ENCODE results near the gene SCN1B.
"Not testable (repeated sequence)": the region's sequence is repeated elsewhere in the genome, so short reads cannot be mapped to it uniquely, and the experiment has no call there.

The SCN1B gene

GRCh38 chr19:35048911-35049411 lies 18.7 kb downstream of the SCN1B start:
- FAIRE-seq (no peak), DNase-seq (ENCODE audit: extremely low spot score, insufficient read length, low read depth) (no peak)

- DNase-seq (ENCODE audit: extremely low spot score, insufficient read length, low read depth): no peak
- no peak for FAIRE-seq
These were observed 19.2 kb downstream of the SCN1B start for GRCh38 chr19:35049456-35049855.

- FAIRE-seq; DNase-seq (ENCODE audit: extremely low spot score, insufficient read length, low read depth): not testable (repeated sequence)
These were observed 20.4 kb downstream of the SCN1B start for GRCh38 chr19:35050662-35051061.

- not testable (repeated sequence) for FAIRE-seq; DNase-seq (ENCODE audit: extremely low spot score, insufficient read length, low read depth)
These were observed 21.0 kb downstream of the SCN1B start for GRCh38 chr19:35051268-35051667.

DNA sequence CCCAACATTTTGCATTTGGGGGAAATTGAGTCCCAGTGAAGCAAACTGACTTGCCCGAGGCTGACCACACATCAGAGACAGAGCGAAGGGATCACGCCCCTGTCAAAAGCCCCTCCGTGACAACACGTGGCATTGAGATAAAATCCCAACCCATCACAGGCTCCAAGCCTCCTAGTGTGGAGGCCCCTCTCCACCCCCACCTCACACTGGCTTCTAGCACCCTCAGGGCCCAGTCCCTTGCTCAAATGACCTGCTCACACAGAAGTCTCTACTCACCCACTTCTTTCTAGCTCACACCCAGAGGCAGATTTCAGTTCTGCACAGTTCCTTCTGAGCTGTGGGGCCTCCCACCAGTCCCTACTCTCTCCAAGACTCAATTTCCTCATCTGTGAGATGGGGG lies 21.5 kb downstream of the SCN1B start:
- no peak for FAIRE-seq

GRCh38 chr19:35052599-35053190 lies 22.4 kb downstream of the SCN1B start:
- no peak for FAIRE-seq
- DNase-seq (ENCODE audit: extremely low spot score, insufficient read length, low read depth): no peak

More for the DNA sequence above, 21.5 kb downstream of the SCN1B start:
- no peak for DNase-seq (ENCODE audit: extremely low spot score, insufficient read length, low read depth)

- FAIRE-seq: no peak
- no peak for DNase-seq (ENCODE audit: extremely low spot score, insufficient read length, low read depth)
These were observed 23.5 kb downstream of the SCN1B start for GRCh38 chr19:35053667-35054293.

DNA sequence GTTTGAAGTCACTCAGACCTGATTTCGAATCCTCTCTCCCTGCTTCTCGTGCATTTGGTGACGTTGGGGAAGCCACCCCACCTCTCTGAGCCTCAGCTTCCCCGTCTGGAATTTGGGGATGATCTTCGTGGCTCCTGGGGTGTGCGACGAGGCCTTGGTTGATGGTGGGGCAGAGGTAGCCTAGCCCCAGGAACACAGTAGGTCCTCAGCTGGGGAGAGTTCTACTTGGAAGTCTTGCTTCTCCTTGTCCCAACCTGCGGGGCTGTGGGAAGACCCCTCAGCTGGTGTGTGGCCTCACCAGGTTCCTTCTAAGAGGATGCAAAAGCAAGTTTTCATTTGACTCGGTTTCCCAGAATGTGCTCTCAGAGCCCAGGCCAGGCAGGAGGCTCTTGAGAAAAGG lies 24.4 kb downstream of the SCN1B start:
- no peak for FAIRE-seq

DNA sequence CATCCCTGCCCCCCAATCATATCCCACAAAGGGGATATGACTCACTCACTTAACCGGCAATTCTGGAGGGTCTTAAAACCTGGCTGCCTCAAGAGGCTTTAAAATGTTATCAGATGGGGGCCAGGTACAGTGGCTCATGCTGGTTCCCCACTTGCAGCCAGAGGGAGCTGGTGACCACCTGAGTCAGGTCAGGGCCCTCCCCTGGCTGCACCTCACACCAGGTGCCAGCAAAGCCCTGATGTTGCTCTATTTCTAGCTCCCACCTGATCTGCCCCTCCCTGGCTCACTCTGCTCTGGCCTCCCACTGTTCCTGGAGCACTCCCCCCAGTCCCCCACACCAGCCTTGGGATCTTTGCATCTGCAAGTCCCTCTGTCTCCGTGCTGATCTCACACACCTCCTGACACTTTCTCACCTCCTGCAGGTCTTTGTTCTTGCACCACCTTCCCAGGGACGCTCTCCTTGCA lies 25.5 kb downstream of the SCN1B start:
- FAIRE-seq: no peak

More for the DNA sequence above, 24.4 kb downstream of the SCN1B start:
- no peak for DNase-seq (ENCODE audit: extremely low spot score, insufficient read length, low read depth)

DNA sequence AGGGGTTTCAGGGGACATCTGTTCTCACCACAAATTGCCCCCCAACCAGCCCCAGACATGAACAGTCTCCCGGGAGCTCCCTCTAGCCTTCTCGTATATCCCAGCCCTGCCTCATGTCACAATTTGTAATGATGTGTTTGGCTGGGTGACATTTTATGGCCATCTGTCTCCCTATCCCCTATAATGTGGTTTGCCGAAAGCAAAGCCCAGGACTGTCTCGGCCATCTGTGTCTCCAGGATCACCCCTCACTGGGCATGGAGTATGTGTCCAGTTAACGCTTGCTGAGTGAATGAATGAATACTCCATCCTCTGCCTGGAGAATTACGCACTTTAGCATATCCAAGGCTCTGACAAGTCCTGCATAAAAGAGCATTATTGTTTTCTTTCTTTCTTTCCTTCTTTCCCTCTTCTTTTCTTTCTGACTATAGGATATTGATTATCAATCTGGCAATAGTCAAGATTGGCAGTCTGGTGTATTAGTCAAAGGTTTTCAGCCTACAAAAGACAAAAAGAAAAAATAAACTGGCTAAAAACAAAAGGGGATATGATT lies 26.3 kb downstream of the SCN1B start:
- DNase-seq (ENCODE audit: extremely low spot score, insufficient read length, low read depth): no peak
- no peak for FAIRE-seq

More for the DNA sequence above, 25.5 kb downstream of the SCN1B start:
- DNase-seq (ENCODE audit: extremely low spot score, insufficient read length, low read depth): no peak

- FAIRE-seq: no peak
- no peak for DNase-seq (ENCODE audit: extremely low spot score, insufficient read length, low read depth)
These were observed 28.1 kb downstream of the SCN1B start for GRCh38 chr19:35058370-35058769.

DNA sequence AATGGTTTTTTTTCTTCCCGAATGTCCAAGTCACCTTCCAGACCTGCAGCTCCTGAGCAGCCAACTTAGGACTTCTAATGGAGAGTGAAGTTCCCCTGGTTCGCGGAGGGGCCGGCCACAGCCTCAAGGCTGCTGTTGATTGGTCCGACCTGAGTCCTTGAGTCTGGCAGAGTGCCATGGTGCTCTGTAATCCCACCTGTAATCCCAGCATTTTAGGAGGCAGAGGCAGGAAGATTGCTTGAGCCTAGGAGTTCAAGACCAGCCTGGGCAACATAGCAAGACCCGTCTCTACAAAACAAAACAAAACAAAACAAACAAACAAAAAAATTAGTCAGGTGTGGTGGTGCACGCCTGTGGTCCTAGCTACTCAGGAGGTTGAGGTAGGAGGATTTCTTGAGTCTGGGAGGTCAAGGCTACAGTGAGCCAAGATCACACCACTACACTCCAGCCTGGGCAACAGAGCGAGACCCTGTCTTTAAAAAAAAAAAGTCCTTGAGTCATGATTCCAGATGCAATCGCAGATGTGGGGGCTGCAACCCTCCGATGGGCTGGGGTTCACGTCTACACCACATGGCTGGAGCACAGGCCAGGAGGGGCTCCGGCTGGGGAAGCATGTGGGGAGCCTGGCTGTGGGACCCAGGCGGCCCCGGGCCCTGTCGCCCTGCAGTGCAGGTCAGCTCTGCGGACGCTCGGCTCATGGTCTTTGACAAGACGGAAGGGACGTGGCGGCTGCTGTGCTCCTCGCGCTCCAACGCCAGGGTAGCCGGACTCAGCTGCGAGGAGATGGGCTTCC lies 28.9 kb downstream of the SCN1B start:
- no peak for FAIRE-seq

GRCh38 chr19:35059799-35060091 lies 29.5 kb downstream of the SCN1B start:
- DNase-seq (ENCODE audit: extremely low spot score, insufficient read length, low read depth): no peak
- no peak for FAIRE-seq

More for the DNA sequence above, 28.9 kb downstream of the SCN1B start:
- no peak for DNase-seq (ENCODE audit: extremely low spot score, insufficient read length, low read depth)

DNA sequence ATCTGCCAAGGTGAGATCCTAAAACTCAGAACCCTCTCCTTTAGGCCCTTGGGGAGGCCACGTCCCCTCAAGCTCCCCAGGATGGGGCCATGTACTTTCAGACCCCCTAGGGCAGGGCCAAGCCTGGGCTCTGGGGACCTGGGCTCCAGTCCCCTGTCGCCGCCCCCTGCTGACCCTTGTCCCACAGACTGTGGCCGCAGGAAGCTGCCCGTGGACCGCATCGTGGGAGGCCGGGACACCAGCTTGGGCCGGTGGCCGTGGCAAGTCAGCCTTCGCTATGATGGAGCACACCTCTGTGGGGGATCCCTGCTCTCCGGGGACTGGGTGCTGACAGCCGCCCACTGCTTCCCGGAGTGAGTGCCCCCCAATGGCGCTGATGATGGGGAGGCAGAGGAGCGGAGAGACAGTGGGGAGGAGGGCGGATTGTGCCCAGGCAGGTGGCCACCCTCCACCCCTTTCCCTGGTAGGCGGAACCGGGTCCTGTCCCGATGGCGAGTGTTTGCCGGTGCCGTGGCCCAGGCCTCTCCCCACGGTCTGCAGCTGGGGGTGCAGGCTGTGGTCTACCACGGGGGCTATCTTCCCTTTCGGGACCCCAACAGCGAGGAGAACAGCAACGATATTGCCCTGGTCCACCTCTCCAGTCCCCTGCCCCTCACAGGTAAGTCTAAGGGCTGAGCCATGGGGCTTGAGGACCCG lies 30.0 kb downstream of the SCN1B start:
- no peak for FAIRE-seq
- no peak for DNase-seq (ENCODE audit: extremely low spot score, insufficient read length, low read depth)

DNA sequence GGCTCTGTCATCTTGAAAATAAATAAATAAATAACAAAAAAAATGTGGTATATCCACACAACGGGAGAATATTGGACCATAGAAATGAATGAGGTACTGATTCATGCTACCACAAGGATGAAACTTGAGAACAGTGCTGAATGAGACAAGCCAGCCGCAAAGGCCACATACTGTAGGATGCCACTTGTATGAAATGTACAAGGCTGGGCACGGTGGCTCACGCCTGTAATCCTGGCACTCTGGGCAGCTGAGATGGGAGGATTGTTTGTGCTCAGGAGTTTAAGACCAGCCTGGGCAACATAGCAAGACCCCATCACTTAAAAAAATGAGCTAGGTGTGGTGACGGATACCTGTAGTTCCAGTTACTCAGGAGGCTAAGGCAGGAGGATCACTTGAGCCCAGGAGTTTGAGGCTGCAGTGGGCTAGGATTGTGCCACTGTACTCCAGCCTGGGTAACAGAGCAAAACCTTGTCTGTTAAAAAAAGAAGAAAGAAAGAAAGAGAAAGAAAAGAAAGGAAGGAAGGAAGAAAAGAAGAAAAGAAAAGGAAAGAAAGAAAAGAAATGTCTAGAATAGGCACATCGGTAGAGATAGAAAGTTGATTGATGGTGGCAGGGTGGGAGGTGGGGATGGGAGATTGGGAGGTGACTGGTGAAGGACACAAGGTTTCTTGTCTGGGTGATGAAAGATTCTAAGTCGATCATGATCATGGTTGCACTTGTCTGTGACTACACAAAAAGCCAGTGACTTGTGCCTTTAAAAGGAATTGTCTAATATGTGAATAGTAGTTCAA lies 31.5 kb downstream of the SCN1B start:
- FAIRE-seq (no peak), DNase-seq (ENCODE audit: extremely low spot score, insufficient read length, low read depth) (no peak)

GRCh38 chr19:35062942-35063341 lies 32.7 kb downstream of the SCN1B start:
- no peak for FAIRE-seq
- no peak for DNase-seq (ENCODE audit: extremely low spot score, insufficient read length, low read depth)

DNA sequence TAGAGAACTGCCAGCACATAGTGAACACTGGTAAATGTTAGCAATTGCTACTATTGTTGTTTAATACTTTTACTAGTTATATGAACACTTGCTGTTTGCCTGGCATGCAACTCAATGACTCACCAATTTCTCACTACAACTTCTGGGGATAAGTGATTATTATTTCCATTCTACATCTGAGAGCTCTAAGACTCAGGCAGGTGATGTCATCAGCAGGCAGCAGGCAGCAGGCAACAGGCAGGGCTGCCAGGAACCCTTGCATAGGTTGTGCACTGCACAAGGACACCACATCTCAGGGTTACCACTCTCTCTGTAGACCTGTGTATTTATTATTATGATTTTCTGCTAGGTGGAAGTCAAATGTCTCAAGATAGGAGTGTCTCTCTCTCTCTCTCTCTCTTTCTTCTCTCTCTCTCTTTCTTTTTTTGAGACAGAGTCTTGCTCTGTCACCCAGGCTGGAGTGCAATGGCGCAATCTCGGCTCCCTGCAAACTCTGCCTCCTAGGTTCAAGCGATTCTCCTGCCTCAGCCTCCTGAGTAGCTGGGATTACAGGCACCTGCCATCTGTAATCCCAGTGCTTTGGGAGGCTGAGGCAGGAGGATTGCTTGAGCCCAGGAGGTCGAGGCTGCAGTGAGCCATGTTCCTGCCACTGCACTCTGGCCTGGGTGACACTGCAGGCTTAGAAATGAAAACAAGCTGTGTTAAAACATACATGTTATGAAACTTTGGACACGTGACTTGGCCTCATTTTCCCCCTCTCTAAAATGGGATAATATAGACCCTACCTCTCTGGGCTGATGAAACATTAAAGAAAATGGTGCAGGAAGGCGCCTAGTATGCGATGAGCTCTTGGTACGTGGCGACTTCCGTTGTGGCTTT lies 33.9 kb downstream of the SCN1B start:
- FAIRE-seq: no peak
- DNase-seq (ENCODE audit: extremely low spot score, insufficient read length, low read depth): no peak

GRCh38 chr19:35065574-35065973 lies 35.3 kb downstream of the SCN1B start:
- FAIRE-seq: no peak

More at GRCh38 chr19:35065574-35065973, 35.3 kb downstream of the SCN1B start:
- no peak for DNase-seq (ENCODE audit: extremely low spot score, insufficient read length, low read depth)
